ENCODE data around the gene RUFY1.
A peak's percentile ranks its signal among the peaks of the same experiment; 100 is the strongest.
"Not testable (repeated sequence)": the region's sequence is repeated elsewhere in the genome, so short reads cannot be mapped to it uniquely, and the experiment has no call there.

The RUFY1 gene

DNA sequence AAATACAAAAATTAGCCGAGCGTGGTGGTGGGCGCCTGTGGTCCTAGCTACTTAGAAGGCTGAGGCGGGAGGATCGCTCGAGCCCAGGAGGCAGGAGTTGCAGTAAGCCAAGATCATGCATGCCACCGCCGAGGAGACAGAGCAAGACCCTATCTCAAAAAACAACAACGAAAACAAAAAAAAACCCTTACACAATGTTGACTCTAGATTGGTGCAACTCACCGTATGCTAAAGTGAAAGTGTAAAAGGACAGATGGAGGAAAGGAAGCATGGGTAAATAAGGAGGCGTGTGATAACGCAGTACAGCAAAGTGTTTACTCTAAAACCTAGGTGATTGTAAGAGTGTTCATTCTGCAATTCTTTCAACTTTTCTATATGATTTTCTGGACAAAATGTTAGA, 15.9 kb upstream of the RUFY1 start:
- no peak for DNase-seq (ENCODE audit: low read depth in 2 of 2)

DNA sequence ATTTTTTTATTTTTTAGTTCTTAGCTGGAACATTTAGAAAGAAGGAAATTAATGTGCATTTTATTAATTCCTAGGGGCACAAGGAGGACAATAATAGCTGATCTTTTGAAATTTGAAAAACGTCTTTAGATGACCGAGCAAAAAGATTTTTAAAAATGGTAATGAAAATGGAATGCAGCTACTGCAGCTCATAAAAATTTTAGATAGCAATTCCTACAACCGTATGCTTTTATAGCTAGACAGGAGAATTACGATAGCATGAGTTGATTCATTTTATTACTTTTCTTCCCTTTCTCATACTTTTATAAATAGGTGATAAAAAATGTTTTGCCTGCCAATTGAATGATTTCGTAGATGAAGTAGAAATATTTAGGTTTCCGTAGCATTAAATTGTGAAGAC, 13.7 kb upstream of the RUFY1 start:
- no peak for DNase-seq (ENCODE audit: low read depth in 2 of 2)

DNA sequence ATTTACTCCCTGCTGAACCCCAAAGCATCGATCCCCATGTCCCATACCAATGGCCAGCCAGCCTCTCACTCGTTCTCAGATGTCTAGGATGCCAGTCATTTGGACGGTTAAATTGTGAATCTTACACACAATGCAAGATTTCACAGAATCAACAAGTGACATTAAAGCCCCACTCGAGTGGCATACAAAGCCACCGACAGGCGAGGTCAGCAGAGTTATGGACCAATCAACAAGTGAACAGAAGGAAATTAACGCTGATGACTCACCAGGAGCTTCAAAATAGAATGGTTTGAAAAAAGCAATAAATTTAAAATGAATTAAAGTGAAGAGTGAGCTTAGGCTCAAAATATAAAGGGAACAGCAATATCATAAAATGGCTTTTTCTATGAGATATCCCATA, 8.2 kb upstream of the RUFY1 start:
- DNase-seq (ENCODE audit: low read depth in 2 of 2) = no peak

DNA sequence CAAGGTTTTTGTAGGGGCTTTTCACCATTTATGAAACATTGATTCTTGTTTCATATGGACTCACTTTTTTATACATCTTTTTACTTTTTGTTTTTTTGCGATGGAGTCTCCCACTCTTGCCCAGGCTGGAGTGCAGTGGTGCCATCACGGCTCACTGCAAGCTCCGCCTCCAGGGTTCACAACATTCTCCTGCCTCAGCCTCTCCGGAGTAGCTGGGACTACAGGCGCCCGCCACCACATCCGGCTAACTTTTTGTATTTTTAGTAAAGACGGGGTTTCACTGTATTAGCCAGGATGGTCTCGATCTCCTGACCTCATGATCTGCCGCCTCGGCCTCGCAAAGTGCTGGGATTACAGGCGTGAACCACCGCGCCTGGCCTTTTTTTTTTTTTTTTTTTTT, 7.1 kb upstream of the RUFY1 start:
- DNase-seq (ENCODE audit: low read depth in 2 of 2) = not testable (repeated sequence)

DNA sequence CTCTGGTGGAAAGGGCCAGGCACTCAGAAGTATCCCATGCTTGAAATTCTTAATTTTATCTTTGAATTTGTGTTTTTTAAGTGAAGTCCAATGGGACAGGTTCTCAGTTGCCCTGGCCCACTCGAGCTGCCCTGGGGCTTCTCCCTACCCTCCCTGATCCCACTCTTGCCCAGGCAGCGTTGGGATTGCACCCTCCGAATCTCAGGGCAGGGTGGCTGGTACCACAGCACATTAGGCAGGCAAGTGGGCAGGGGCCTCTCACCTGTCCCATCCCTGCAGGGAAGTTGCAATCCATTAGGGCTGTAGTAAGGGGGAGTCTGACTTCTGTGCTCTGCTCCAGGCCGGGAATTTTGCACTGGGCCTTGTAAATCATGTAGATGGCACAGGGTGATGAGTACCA, 2.7 kb downstream of the RUFY1 start:
- no peak for DNase-seq (ENCODE audit: low read depth in 2 of 2)

DNA sequence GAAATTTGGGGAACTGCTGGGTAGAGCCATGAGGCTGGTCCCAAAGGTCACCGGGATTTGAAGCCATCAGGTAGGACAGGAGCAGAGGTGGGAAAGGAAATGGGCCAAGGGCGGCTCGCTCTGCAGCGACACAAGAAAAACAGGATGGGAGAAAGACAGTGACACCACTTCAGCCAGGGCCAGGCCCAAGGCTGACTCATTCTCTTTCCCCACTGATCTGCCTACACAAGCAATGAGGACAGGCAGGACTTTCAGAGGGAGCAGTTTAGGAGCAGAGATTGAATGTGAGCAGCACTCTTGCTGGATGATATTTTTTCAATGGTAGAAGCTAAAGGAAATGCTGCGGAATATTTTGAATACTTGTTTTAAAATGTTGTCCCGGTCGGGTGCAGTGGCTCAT, 3.5 kb downstream of the RUFY1 start:
- DNase-seq (ENCODE audit: low read depth in 2 of 2) = no peak

DNA sequence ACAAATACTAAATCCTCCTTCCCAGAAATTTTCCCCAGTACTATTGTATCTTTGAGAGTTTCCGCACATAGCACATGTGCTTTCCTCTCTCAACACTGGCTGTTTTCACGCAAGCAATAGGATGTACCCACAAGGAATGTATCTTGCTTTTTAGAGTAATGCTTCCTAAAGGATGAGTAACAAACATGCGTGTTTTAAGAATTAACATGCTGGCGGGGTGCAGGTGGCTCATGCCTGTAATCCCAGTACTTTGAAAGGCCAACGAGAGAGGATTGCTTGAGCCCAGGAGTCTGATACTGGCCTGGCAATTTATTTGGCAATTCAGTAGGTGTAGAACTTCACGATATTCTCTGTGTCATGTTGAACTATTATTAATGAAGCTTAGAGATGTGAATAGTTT, 4.6 kb downstream of the RUFY1 start:
- DNase-seq (ENCODE audit: low read depth in 2 of 2) = no peak

DNA sequence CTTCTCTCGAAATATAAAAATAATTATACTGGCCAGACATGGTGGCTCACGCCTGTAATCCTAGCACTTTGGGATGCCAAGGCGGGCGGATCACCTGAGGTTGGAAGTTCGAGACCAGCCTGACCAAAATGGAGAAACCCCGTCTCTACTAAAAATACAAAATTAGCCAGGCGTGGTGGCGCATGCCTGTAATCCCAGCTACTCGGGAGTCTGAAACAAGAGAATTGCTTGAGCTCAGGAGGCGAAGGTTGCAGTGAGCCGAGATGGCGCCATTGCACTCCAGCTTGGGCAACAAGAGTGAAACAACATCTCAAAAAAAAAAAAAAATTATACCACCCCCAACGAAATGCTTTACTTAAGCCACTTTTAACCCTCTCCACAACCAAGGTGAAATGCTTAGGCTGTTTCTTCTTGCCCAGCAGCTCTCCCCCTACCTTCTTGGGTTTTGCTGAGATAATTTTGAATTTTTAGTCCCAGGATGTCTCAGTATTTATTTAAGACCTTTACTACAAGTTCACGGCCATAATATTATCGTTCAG, 8.0 kb downstream of the RUFY1 start:
- DNase-seq (ENCODE audit: low read depth in 2 of 2) = not testable (repeated sequence)

DNA sequence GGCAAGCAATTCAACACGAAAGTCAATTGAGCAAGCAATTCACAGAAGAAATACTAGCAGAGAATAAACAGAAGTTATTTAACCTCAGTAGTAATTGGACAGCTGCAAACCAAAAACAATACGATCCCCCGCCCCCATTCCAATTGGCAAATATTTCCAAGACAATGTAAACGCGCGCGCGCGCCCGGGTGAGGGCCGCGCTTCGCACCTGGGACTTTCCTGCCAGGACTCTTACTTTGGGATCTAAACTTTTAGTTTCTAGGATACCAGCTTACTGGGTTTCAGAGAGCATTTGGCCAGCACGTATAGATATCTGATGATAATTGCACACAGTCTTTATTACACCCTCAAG, 8.6 kb downstream of the RUFY1 start:
- DNase-seq (ENCODE audit: low read depth in 2 of 2) = no peak

DNA sequence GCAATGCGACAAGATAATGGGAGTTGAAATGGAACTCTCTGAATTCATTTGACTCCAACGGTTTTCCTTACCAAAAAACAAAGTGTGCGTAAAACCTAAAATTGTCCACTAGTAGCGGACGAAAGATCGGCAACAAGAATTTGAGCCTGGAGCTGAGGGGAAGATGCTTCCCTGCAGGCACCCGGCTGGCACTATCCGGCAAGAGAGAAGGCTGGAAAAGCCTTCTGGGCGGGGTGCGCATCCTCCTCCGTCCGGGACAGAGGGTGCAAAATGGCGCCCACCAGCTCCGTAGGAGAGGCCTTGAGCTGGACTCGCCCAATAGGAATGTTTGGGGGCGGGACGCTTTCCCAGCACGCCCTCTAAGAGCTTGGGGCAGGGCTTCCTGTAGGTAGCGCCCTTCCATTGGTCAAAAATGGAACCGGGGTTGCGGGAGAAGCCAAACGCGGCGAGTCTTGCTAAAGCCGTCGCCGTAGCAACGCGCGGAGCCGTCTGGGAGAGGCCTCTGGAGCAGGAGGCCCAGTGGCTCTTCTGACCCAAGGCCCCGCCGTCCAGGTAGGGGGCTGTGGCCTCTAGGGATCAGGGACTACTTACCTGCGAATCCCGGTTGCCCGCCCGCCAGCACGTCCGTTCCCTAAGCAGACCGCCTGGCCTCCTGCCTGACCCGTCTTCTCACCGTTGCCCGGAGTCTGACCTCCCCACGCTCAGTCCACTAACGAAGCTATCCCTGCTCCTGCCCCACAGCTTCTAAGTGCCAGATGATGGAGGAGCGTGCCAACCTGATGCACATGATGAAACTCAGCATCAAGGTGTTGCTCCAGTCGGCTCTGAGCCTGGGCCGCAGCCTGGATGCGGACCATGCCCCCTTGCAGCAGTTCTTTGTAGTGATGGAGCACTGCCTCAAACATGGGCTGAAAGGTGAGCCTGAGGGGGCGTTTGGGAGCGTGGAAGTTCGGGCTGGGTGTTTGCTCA, 9.2 kb downstream of the RUFY1 start:
- peak; percentile 94 to 95 for DNase-seq (ENCODE audit: low read depth in 2 of 2)

DNA sequence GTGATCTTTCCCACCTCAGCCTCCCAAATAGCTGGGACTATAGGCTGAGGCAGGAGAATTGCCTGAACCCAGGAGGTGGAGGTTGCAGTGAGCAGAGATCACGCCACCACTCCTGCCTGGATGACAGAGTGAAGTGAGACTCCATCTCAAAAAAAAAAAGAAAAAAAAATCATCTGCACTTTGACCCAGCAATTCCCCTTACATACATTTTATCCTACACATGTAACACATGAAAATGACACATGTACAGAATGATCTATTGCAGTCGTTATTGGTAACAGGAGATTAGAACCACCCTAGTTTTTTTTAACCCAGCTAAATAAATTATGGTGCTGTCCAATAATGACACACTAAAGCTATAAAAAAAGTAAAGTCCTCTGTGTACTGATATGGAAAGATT, 14.2 kb downstream of the RUFY1 start:
- DNase-seq (ENCODE audit: low read depth in 2 of 2) = no peak

DNA sequence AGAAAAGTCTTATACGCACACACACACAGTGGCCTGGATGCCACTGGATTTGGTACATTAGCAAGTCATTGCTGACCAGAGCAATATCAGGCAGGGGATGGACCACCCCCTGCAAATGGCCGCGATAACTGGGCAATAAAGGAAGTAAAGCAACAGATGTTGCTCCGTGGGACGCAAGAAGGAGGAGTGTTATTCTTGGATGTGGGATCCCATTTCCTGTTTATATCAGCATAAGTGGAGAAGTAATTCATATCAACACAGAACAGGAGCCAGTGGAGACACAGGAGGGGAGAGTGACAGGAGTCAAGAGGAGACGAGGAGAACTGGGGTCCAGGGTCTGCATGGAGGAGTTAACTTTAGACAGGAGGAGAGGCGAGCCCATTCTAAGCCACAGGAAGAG, 18.4 kb downstream of the RUFY1 start:
- DNase-seq (ENCODE audit: low read depth in 2 of 2) = no peak

DNA sequence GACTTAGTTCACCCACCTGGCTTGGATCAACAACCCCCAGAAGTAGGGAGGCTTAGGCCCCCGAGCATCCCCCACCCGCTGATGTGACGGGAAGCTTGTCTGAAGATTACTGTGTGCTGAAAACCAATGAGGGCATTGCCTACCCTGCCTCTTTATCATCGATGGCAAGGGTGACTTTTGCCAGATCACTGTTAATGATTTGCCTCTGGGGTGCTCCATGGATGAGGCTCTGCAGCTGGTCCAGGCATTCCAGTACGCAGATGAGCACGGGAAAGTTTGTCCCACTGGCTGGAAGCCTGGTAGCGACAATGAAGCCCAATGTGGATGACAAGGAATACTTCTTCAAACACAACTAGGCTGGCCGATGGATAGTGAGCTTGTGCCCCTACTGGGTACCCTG, 22.0 kb downstream of the RUFY1 start:
- DNase-seq (ENCODE audit: low read depth in 2 of 2) = no peak

DNA sequence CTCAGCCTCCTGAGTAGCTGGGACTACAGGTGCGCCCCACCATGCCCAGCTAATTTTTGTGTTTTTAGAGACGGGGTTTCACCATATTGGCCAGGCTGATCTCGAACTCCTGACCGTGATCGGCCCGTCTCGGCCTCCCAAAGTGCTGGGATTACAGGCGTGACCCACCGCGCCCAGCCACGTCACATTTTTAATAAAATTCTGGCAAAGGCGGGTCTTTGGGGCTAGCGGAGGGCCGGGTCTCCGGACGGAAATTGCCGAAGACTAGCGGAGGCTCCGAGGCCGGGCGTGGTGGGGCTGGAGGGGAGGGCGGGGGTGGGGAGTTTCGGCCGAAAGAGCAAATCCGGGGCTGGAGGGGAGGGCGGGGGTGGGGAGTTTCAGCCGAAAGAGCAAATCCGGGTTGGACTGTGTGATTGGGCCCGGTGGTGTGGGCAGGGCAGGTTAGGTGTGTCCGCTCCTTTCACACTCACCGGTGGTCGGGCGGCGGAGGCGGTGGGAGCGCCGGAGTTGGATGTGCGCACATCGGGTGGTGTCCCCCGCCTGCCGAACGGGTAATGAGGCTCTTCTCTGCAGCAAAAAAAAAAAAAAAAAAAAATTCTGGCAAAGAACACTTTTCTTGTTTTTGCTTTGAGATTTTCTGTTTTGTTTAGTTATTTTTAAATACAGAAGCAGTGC, 27.1 kb downstream of the RUFY1 start:
- no peak for DNase-seq (ENCODE audit: low read depth in 2 of 2)

DNA sequence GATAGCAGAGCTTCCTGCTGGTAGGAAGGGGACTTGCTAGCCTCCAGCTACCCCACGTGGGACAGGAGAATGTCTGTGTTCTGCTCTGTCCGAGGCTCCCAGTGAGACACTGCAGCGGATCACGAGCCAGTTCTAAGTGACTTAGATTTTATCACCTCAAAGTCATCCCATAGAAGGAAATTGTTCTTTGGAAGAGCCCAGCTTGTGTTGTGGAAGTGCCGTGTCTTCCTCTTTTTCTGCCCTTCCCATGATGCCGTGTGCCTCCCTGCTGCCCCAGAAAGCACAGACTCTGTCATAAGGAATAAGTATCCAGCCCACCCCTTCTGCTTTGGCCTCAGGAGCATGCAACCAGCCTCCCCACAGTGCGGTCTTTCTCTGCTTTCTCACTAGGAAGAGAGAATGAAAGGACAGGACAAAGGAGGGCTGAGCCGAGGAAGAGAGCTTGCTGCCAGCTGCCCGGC, 35.6 kb downstream of the RUFY1 start:
- DNase-seq (ENCODE audit: low read depth in 2 of 2) = no peak

DNA sequence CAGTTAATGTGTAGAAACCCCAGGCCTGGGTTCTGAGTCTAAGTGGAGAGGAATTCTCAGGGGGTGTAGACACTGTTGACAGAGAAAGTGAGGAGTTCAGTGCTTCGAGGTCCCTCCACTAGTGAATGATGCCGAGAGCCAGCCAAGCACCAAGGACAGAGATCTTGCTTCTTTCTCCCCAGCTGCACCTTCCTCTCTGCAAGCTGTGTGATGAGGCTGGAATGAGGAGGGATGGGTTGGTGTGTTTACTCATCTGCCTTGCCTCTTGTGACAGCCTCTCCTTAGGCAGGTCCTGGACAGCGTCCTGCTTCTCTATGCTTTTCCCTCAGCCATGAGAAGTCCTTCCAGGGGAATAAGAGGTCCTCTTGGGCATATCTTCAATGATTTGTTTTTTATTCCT, 37.8 kb downstream of the RUFY1 start:
- no peak for DNase-seq (ENCODE audit: low read depth in 2 of 2)

DNA sequence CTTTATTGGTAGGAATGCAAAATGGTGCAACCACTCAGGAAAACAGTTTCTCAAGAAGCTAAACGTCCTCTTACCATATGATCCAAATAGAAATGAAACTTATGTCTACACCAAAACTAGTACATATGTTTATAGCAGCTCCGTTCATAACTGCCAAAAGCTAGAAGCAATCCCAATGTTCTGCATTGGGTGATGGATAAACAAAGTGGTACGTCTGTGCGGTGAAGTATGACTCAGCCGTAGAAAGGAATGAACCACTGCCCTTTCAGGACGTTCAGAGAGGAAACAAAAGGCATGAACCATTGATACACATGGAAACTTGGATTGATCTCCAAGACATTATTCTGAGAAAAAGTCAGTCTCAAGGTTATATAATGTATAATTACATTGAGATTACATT, 45.6 kb downstream of the RUFY1 start:
- no peak for DNase-seq (ENCODE audit: low read depth in 2 of 2)

DNA sequence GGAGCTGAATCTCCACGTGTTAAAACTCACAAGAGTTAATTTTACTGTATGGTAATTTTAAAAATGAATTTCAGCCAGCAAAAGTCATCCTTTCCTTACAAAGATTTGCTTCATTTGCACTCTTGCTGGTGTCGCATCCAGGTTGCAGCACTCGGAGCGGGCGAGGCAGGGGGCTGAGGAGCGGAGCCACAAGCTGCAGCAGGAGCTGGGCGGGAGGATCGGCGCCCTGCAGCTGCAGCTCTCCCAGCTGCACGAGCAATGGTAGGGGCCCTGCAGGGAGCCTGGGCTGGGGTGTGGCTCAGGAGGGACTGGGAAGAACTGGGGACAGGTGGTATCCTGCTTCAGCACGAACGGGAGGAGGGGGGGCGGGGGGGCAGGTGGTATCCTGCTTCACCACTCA, 46.1 kb downstream of the RUFY1 start:
- DNase-seq (ENCODE audit: low read depth in 2 of 2) = no peak

DNA sequence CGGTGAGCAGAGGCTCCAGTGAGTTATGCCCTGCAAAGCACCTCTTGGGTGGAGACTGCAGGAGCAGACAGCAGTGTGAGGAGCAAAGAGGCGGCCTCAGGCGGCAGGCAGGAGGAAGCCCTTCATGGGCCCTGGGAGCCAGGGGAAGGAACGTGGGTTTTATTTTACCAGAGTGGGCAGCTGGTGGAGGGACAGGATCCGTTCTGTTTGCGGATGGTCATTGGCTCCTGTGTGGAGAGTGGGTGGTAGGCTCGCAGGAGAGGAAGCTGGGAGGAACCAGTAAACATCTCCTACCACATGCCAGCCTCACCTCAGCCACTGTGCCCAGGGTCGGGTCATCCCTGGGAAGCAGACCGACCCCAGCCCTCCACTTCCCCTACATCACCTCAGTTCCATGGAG, 48.7 kb downstream of the RUFY1 start:
- no peak for DNase-seq (ENCODE audit: low read depth in 2 of 2)

DNA sequence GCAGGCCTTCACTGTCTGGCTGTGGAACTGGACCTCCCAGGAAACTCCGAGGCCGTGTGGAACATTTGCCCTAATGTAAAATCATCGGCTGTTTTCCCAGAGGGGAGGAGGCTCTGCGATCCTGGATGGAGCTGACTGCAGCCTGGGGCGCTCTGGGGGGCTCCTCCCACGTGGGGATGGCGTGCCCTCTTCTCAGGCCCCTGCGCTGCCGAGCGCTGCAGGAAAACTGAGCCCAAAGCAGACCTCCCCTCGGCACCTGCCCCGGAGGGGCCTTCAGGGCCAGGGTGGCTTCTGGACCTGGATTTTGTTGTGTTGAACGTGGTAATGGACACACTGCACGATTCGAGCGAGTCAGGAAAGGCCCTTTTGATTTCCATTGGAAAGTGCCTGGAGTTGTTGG, 49.2 kb downstream of the RUFY1 start:
- no peak for DNase-seq (ENCODE audit: low read depth in 2 of 2)

DNA sequence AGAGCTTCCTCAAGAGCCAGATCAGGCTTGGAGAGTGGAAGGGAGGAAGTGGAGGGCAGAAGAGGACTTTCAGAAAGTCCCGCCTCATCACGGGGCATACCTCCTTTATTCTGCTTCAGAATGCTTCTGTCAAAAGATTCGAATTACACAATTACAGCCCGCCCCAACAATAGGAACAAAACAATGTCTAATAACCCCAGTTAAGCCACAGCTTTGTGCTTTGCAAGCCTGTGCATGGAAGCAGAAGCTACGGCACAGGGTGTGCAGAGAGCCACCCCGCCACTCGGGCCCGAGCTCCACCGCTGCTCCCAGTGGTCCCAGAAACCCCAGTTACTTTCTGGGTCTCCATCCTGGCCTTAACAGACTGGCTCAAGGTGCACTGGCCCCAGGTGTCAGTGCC, 49.6 kb downstream of the RUFY1 start:
- DNase-seq (ENCODE audit: low read depth in 2 of 2) = no peak

DNA sequence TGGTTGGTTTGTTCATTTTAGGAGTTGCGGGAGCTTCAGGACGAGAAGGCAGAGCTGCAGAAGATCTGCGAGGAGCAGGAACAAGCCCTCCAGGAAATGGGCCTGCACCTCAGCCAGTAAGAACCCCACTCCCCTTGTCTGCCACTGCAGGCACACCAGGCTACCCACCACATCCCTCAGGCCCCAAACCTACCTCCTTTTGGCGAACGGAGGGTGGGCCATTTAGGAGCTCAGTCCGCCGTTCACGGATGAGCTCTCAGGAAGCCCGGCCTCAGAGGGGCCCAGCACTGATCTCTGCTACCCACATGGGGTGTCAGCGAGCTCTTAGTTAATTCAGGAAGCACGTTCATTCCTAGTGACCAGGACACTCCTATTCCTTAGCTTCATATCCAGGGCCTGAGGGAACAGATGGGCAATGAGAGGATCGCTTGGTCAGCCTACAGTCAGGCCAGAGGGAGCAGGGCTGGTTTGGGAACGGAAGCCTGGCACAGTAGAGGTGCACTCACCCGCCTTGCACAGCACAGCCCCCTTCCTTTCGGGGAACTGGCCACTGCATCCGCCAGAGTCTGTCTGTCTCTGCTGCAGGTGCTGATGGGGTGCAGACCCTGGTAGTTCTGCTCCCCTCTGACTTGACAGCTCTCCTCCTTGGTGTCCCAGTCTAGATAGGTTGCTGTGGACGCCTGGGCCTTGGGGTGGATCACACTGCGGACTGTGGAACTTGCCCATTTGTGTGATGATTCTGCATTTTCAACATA, 51.7 kb downstream of the RUFY1 start:
- DNase-seq (ENCODE audit: low read depth in 2 of 2) = no peak

Measured in fibroblast of skin of left biceps (primary cell).